HG02840 (cell line): ENCODE measurements around the gene RPL27A.

Experiments
- ATAC-seq: cut with Tn5 transposase; IDR thresholded peaks from one replicate; pipeline ENCODE4 v1.9.1; 2021; ENCODE audit warnings: mild to moderate bottlenecking, moderate library complexity, moderate number of reproducible peaks; ENCODE audit not compliant: unreplicated experiment, low FRiP score

The RPL27A gene

DNA sequence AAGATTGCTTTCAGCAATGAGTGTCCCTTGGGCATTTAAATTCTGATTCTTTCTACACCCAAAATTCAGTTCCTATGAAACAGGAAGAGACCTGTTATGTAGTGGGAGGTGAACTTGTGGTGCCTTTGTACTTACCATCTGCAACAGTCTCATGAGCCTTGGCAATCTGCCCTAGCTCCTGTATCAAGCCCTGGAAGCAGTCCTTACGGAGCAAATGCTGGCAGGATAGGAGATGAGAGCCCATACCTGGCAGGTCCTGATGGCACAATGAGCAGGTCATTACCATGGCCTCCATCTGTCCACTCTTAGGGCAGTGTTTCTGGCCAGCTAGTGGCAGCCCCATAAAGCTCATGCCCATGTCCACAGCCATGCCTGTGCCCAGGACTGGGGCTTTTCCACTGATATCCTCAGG lies 10.9 kb upstream of the RPL27A start:
- ATAC-seq: no peak

DNA sequence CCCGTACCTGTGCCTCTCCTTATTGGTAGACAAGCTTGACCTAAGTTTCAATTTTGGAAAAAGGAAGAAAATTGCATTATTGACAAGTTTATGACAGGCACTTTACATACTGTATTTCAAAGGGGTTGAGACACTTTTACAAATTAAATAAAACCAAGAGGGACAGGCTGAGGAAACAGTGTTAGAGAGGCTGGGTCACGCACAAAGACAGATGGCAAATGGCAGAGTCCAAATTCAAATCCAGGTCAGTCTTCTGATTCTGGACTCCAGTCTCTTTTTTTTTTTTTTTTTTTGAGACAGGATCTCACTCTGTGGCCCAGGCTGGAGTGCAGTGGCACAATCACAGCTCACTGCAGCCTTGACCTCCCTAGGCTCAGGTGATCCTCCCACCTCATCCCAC lies 10.2 kb upstream of the RPL27A start:
- ATAC-seq: no peak

DNA sequence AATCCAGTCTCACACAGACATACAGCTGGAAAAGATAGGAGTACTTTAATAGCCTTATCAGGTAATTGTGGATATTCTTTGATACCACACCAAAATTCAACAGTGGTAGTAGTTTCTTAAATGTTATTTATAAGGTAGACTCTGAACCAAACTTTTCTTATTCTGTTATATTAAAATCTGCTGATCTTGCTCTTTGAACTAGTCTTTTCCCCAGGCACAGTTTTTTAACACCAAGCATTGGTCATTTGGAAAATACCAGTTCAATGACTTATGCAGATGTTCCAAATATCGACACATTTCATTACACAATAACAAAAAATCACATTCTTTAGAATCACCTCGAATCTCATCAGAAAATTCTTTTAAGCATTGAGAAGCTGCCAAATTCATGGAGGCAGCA lies 7.7 kb upstream of the RPL27A start:
- no peak for ATAC-seq

DNA sequence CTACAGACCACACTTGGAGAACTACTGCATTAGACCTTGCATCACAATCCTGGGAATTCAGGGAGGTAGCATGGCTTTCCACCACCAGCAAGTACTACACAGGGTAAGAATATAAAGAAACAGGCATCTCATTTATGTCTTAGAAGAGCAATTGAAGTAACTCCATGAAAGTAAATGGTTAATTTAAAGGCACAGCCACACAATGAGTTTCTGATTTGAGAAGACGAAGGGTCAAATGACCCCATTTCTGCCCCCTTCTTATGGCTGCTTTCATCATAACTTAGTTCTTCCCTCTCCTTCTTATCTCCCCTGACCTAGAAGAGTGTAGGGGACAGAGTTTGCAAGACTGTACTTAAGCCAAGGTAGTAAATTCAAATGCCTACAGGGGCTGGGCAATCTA lies 6.1 kb upstream of the RPL27A start:
- no peak for ATAC-seq

DNA sequence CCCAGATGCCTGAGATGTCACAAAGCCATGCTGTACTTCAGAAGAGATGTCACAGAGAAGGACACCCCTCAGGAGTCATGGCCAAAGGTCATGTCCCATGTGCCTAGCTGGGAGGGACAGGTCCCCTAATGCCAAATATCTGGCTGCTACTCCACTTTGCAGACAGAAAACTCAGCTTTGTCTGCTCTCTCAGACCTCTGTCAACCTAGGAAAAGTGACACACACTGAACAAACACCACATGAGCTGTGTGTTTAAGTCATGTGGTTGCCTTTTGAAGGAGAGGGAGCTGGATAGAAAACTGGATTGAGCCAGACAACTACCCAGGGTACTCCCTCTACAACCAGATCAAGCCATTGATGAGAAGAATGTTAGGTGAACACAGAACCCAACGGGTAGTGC lies 3.6 kb upstream of the RPL27A start:
- ATAC-seq: no peak

DNA sequence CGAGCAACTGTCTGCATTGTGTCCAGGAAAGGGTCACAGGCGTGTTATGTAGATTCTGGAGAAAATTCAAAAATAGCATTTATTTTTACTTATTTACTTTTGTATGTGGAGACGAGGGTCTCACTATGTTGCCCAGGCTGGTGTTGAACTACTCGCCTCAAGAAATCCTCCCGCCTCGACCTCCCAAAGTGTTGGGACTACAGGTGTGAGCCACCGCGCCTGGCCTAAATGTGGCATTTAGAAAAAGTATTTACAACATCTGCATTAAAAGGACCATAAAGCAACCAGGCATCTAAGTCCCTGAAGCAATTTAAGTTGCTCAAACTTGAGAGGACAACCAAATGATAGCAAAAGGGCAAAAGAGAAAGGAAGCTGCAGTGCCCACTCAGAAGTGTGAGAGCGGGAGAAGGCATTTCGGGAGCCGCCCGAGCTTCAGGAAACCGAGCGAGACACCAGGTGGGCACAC lies 722 bp upstream of the RPL27A start:
- ATAC-seq: peak; percentile 27

DNA sequence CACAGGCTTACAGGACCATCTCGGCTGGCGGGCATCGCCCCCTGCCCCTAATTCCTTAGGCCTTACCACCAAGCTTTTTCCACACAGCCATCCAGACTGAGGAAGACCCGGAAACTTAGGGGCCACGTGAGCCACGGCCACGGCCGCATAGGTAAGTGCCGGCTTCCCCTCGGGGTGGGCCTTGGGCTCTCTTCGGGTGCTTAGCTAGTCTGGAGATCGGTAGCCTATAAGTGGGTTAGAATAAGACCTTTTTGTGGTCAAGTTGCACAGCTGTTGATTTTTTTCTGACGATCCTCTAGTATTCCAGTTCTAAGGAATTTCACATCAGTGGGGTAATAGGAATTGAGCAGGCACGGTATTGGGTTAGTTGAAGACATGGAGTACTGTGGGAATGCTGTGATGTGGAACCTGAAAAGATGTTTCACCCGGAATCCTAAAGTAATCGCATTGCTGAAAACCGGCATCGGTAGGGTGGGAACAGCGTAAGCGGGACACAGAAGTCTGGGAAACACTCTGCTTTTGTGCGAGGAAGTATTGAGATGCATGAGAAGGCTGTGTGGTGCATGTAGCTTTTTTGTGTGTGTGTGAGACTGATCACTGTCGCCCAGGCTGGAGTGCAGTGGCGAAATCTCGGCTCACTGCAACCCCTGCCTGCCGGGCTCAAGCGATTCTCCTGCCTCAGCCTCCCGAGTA lies 669 bp downstream of the RPL27A start:
- ATAC-seq: no peak

DNA sequence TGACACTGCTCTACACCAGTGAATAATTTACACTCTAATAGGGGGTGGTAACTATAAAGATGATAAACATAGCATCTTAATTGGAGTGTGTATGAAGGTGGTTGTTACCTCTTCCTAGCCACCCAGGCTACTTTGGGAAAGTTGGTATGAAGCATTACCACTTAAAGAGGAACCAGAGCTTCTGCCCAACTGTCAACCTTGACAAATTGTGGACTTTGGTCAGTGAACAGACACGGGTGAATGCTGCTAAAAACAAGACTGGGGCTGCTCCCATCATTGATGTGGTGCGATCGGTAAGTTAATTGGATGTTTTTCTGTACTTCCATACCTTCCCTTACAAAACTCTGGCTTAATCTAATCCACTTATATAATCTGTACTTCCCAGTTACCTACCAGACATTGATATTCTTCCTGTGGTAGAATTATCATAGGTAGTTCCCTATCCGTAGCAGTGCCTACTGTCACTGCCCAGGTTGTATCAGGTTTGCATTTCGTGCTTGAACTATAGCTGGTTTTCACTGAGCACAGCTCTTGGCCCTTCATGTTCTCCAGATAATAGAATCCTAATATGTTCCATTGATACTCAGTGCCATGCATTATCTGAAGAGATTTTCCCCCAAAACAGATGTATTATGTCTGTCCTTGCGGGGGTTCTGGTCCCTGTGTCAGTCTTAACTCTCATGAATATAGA lies 2.2 kb downstream of the RPL27A start:
- no peak for ATAC-seq

DNA sequence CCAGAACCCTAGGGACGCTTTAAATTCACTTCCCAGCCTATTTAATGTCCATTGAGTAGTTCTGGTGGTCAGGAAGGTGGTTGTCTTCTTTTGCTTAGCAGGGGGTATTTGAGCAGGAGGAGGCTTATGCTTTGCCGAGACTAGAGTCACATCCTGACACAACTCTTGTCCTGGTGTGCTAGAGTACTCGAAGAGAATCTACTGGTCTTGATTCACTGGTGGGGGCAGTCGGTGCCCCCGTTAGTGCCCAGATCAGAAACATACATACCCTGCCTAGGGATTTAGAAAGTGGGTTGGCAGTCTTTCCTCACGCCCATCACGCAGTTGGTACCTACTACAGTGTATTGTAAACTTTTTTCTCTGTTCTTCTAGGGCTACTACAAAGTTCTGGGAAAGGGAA lies 2.7 kb downstream of the RPL27A start:
- no peak for ATAC-seq

DNA sequence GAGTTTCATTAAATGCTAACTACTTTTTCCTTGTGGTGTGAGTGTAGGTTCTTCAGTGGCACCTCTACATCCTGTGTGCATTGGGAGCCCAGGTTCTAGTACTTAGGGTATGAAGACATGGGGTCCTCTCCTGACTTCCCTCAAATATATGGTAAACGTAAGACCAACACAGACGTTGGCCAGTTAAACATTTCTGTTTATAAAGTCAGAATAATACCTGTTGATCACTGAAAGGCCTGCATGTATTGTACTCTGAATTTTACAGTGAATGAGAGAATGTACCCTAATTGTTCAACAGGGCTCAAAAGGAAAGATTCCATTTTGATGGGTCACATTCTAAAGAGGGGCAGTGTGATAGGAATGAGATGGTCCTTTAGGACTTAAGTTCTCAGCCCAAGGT lies 3.2 kb downstream of the RPL27A start:
- ATAC-seq: no peak

DNA sequence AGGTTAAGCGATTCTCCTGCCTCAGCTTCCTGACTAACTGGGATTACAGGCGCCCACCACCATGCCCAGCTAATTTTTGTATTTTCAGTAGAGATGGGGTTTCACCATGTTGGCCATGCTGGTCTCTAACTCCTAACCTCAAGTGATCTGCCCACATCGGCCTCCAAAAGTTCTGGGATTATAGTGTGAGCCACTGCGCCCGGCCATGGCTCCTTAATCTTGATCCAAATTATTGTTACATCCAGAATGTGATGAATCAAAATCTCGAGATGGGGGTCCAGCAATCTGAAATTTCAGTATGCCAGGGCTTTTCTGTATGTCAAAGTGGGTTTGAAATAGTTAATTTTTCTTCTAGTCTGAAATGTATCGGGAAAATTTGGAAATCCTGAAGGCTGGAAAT lies 3.7 kb downstream of the RPL27A start:
- no peak for ATAC-seq

DNA sequence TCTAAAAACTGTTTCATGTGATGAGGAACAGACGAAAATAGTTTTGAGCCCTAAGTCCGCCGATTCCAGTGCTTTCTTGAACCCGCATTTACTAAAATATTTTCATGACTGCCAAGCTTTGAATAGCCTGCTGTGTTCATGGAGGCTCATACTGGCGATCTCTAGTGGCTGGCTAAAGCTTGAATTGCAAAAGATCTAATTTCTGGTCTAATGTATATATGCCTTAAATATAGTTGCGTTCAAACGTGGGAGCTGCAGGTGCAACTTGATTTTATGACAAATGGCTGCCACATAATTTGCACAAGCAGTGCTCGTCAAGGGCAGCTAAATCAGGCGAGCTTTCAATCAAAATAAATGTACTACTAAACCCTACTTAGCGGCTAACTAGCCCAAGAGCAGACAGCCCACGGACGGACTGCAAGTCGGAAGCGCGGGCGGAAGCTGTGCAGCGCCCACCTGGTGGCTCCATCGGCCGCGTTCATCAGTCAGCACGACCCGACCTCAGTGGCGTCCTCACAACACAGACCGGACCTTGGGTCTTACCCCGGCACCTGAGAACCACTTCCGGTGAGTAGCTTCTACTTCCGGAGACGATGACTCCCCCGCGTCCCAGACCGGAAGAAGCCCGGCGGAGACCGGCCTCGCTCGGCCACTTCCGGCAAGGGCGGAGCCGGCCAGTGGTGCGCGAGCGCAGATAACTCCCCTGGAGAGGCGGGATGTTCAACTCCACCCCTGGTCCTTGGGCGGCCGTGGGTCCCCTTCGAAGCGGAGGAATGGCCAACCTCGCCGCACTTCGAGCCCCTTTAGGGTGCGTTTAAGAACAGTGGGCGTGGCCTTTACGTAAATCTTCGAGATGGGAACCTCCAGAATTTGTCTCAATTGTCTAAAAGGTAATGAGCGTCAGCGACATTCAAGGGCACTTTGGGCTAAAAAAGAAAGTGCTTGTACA lies 6.1 kb downstream of the RPL27A start:
- peak; percentile 98 for ATAC-seq

DNA sequence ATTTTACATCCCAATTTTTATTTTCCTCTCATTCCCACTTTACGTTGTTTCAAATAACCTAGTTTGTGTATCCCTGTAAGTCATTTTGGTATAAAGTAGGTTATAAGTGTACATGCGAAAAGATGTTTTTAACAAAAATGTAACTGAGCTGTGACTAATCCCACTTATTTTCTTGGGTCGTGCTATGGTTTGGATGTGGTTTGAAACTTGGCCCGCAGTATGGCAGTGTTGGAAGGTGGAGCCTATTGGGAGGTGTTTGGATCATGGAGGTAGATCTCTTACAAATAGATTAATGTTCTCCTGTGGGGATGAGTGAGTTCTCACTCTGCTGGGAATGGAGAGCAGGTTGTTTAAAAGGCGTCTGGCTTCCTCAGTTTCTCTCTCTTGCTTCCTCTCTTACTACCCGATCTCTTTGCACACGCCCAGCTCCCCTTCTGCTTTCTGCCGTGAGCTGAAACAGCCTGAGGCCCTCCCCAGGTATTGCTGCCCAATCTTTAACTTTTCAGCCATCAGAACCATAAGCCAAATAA lies 7.2 kb downstream of the RPL27A start:
- ATAC-seq: no peak

DNA sequence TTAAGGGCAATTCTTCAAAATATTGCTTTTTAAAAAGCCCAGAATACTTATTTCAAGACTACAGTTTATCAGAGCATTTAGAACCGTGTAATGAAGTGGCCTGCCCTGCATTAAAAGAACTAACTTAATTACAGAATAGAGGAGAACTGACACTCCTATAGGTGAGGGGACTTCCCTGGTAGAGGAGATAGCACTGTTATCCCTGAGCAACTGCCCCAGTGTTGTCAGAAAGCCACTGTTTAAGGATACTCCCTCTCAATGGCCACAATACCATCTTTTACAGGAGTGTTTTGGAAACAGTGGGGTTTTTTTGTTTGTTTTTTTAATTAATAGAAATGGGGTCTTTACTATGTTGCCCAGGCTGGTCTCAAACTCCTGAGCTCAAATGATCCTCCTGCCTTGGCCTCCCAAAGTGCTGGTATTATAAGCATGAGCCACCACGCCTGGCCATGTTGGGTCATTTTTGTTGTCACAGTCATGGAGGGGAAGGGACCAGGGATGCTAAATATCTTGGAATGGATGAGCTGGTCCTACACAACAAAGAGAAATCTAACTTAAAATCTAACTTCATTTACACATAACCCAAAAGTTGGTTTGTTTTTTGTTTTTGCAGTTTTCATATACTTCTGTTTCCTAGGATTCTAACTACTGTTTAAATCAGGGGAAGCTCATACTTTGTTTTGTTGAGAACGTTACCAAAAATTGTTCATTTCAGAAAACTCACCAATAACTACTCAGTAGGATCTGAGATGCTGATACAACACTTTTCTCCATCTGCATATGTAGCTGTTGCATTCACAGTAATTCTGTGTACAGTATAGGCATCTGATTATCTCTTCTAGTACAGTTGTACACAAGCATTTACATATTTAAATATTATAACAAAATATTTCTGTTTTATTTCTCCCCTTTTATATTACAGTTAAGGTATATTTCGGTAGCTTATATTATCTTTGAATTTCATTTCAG lies 8.1 kb downstream of the RPL27A start:
- ATAC-seq: no peak

DNA sequence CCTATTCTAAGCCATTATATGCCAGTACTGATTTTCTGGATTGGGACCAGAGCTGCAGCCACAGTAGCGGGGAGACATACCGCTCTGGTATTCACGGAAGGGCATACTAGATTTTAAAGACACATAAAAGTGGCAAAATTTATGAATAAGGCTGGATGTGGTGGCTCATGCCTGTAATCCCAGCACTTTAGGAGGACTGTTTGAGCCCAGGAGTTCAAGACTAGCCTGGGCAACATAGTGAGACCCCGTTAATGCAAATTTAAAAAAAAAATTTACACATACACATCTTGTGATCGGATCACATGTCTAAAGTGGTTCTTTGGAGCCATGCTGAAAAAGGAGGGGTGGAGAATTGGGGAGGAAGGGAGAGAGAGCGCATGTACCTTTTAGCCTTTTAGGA lies 9.0 kb downstream of the RPL27A start:
- no peak for ATAC-seq

DNA sequence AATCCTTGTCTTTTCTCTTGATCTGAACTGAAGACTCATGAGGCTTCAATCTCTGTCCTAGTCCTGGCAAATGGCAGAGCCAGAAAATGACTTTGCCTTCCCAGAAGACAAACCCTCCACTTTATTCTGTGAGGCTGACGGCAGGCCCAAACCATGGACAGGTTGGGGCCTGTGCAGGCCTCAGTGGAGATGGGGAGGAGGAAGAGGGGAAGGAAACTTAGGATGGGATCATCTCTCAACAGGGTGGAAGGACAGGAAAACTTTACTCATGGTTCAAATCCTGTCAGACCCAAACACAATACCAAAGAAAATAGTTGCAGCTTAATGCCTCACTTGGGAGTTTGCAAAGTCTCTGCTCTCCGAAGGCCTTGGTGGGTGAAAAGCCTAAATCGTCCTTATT lies 9.8 kb downstream of the RPL27A start:
- ATAC-seq: no peak

DNA sequence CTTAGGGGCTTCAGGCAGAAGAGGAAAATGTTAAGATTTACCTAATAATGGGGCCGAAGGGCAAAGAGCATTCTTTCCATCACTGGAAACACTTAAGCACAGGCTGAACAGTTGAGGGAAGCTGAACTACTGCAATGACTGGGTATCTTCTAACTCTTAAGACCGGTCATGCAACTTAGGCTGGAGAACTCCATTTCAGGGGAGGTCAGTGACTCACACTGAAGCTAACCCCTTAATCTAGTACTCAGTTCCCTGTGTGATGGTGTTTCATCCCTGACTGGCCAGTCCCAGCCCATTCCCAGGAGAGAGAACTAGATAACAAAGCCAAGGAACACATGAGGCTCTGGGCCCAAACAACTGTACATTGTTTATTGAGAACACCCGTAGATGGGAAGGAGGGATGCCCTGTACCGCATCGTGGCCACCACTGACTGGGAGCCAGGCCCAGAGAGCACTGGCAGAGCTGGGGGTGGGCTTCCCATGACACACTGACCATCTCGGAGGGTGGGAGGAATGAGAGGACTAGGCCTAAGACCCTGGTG lies 10.5 kb downstream of the RPL27A start:
- no peak for ATAC-seq

DNA sequence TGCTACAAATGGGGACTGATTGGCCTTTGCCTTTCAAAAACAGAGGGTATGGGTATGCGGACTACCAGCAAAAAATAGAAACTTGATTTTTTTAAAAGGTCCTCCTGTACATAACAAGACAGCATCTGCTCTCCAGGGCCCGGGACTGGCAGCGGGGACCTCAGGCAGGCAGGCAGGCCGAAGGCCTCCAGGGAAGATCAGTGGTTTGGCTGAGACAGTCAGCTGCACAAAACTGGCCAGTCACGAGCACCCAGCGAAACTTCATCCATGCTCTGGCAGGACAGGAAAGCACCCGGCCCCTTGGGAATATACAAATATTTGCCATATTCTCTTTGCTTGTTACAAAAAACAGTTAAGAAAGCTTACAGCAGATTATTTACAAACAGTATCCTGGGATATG lies 11.0 kb downstream of the RPL27A start:
- ATAC-seq: no peak

DNA sequence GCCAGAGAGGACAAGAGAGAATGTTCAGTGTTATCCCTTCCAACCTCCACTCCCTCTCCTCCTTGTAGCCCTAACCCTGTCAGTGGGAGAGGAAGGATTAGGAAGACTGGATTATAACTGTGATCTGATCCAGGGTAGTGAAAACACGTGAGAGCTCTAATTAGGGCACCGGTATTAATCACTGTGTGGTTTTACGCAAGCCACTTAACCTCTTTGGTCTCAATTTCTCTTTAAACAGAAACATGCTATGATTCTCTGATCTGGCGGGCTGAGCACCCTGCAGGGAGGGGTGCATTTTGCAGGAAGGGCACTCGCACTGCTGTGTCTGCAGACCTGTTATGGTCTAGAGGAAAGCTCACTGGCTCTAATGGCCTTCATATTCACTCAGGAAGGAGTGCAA lies 11.5 kb downstream of the RPL27A start:
- no peak for ATAC-seq

DNA sequence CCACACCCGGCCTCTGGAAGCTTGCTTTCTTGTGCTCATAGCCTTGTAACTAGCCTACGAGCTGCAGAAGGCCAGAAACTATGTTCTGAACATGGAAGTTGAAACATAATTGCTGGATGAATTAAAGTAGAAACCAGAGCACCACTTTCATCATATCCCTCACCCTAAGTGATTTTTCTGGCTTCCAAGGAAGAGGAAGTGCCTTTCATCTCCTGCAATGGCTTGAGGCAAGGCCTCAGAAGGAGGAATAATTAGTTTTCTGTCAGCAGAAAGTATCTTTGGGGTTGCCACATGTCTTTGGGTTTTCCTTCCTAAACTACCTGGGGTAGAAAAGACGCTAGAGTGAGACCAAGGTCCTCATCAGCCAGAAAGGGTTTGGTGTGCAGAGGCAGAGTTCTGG lies 14.5 kb downstream of the RPL27A start:
- no peak for ATAC-seq
